GM18870 (cell line): ENCODE data around the gene PPEF1.

Source experiments
- ATAC-seq: cut with Tn5 transposase; IDR thresholded peaks from one replicate; pipeline ENCODE4 v1.9.1; 2021; ENCODE audit warnings: moderate library complexity; ENCODE audit not compliant: unreplicated experiment

The PPEF1 gene, protein sequence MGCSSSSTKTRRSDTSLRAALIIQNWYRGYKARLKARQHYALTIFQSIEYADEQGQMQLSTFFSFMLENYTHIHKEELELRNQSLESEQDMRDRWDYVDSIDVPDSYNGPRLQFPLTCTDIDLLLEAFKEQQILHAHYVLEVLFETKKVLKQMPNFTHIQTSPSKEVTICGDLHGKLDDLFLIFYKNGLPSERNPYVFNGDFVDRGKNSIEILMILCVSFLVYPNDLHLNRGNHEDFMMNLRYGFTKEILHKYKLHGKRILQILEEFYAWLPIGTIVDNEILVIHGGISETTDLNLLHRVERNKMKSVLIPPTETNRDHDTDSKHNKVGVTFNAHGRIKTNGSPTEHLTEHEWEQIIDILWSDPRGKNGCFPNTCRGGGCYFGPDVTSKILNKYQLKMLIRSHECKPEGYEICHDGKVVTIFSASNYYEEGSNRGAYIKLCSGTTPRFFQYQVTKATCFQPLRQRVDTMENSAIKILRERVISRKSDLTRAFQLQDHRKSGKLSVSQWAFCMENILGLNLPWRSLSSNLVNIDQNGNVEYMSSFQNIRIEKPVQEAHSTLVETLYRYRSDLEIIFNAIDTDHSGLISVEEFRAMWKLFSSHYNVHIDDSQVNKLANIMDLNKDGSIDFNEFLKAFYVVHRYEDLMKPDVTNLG

GRCh38 chrX:18707426-18708049 is at the start of gene PPEF1:
PPEF1 (plus strand) TSS chrX:18707645; CDS start chrX:18707781, 136 bp downstream.
- ATAC-seq: no peak

DNA sequence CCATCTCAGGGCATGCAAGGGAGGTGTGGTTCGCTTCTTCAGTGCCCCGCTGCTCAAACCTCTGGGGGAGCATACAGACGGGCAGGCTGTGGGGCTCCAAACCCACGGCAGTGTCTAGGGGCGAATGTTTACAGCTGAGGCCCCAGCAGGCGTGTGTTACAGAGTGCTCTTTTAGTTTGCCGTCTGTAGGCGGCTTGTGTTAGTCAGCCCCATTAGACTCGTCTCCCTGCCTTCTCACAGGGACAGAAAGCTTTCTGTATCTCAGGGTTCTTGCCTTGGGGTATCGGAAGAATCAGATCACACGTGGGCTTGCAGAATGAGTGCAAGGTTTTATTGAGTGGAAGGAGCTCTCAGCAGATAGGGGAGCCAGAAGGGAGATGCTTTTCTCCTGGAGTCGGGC is 46.2 kb upstream of the PPEF1 start:
- ATAC-seq: no peak

DNA sequence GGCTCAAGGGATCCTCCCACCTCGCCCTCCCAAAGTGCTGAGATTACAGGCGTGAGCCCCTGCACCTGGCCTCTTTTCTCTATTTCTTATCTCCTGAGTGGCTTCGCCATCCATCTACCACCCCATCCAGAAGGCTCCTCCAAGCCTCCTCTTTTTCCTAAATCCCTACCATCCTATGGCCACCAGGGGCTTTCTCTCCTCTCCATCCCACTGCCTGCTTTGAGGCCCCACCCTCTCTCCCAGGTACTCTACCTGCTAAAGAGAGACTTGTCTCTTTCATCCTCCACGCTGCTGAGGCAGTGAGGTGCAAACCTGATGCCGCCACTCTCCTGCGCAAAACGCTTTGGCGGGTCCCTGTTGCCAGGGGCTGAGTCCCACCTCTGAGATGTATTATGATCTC is 42.5 kb upstream of the PPEF1 start:
- no peak for ATAC-seq

GRCh38 chrX:18666614-18667013 is 40.8 kb upstream of the PPEF1 start:
- no peak for ATAC-seq

GRCh38 chrX:18668071-18668835 is 39.2 kb upstream of the PPEF1 start:
- ATAC-seq: no peak

DNA sequence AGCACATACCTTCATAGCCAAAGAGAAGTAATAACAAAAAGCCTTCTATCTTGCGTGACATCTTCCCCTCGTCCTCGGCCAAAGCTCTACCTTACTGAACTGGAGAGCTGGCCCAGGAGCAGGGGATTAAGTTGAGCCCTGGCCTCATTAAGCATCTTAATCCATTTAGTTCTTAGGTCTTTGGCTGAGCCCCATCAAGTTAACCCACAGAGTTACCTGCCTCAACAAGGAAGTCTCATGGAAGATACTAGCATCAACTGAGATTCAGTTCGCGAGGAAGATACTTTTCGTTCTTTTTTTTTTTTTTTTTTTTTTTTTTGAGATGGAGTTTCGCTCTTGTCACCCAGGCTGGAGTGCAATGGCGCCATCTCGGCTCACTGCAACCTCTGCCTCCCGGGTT is 35.4 kb upstream of the PPEF1 start, which contains the start of gene RS1:
RS1 (minus strand) TSS at position 101 of the 400 bp plus-strand sequence; CDS start at position 61, 40 bp downstream.
- ATAC-seq: no peak

DNA sequence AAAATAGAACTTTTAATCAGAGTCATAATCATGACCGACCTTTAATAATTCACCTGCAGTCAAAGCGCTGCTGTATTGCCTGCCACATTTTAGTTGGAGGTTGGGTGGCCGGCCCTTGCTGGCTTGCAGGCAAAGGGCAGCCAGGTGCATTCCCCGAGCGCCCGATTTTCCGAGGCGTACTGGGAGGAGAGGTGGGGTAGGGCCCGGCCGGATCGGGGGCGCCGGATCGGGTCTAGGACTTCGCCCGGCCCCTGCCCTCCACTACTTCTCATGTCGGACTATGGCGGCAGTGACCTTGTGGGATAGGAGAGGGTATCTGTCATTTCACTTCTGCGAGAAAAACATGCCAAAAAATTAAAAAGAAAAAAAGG is 33.0 kb upstream of the PPEF1 start:
- peak; percentile 39 for ATAC-seq

GRCh38 chrX:18674788-18675735 is 32.4 kb upstream of the PPEF1 start:
- peak; percentile 85 for ATAC-seq

DNA sequence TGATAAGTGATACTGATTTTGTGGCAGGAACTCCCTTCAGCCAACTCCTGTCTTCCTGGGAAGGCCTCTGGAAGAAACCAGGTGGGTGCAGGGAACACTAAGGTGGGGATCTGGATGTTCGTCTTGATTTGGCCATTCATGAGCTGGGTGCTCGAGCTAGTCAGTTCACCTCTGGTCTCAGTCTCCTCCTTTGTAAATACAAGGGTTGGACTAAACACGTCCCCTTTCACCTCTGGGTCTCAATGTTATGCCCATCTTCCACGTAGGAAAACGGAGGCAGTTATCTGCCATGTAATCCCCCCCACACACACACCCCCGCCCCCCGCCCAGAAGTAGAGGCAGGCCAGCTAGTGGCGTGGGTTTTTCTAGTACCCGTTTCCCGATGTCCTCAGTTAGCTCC is 31.4 kb upstream of the PPEF1 start:
- no peak for ATAC-seq

GRCh38 chrX:18676470-18676869 is 31.0 kb upstream of the PPEF1 start:
- no peak for ATAC-seq

- no peak for ATAC-seq
Observed at GRCh38 chrX:18677161-18677869, 30.1 kb upstream of the PPEF1 start.

GRCh38 chrX:18681996-18682395 is 25.4 kb upstream of the PPEF1 start:
- no peak for ATAC-seq

GRCh38 chrX:18682979-18683387 is 24.5 kb upstream of the PPEF1 start:
- ATAC-seq: no peak

DNA sequence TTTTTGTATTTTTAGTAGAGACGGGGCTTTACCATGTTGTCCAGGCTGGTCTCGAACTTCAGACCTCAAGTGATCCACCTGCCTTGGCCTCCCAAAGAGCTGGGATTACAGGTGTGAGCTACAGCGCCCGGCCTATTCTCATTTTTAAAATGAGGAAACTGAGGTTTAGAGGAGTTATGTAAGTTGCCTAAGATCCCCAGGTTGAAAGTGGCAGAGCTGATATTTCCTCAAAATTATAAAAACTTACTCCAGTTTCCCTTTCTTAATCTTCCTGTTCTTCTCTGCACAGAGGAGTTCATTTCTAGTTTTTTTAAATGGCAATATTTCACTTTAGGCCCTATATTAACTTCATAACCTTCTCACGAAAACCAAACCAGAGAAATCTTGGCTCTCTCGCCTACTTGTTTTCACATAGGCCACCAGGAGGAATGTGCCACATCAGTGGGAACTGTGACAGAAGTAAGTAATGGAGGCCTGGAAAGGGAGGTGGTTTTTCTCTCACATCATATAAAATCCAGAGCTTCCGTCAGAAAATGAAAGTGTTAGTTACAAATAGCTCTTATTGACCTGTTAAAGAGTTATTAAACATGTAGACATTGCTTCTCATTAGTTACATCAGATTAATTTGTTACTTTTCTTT is 19.5 kb upstream of the PPEF1 start:
- no peak for ATAC-seq

- ATAC-seq: no peak
Observed at GRCh38 chrX:18691431-18691830, 16.0 kb upstream of the PPEF1 start.

DNA sequence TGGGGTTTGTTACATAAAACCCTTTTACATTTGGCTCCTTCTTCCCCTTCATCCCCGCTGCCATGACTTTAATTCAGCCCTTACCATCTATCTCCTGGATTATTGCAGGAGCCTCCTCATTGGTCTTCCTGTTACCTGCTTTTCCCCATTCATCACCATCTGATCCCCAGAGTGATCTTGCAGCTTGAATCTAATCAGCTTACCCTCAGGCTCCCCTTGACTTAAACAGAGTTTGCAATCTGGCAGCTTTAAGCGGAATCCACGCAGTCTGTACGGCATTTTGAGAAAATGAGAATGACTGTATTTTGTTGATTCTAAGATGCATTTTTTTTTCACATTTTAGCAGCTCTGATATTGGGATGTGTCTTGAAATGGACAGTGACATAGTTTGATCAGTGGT is 14.9 kb upstream of the PPEF1 start:
- ATAC-seq: no peak

DNA sequence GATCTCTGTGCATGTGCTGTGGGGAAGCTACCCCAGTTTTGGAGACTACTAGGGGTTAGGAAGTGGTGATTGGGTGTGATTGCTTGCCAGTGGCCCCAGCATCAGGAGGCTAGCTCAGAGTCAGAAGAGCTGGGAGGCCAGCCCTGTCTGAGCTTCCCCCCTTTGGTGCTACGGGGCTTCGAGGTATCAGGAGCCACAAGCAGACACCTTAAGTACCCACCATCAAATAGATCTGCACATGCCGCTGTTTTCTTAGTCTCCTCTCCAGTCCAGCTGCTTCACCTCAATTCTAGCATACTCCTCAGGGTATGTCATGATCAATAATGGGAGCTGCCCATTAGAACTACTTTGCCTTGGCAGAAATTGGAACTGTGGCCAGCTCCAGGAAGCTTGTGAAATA is 10.8 kb upstream of the PPEF1 start:
- ATAC-seq: no peak

DNA sequence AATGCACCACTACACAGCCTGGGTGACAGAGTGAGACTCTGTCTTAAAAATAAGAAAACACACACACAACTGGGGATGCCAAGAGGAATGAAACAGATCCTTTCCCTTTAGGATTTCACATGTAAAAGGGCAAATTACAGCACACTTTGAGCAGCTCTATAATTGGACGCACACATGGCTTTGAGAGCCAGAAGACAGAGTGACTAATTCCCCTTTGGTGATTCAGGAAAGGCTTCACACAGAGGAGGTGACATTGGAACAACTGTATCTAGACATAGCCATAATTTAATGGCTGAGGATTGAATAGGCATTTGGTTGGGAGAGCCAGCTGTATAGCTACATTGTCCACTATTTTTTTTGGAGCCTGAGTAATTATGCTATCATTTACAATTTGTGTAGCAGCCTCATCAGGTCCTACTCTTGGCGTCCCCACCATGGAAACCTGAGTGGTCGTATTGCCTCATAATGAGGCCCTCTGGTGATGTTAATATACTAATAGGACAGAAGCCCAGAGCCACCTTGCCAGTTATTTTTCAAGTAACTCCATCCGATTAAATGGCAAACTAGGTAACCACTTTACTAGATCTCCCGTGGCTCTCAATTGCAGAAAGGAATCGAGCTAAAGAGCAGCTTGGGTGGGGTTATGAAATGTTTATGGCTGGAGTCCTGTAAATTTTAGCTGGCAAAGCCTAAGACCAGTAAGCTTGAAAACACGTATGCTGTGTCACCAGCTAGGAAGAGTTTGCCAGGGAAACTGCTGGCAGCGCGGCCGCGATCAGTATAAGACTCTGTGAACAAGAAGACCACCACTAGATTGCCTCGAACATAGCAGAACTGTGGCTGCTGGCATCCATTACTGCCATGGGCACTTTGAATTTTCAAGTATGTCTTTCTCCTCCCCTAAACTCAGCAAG is 8.5 kb upstream of the PPEF1 start:
- ATAC-seq: no peak
